Fibroblast of skin of abdomen (primary cell): ENCODE data around the gene CDCP2.

ENCODE experiments used
- DNase-seq: peaks from one replicate; pipeline ENCODE4 v3.0.0-alpha.2; 2013

The CDCP2 gene

DNA sequence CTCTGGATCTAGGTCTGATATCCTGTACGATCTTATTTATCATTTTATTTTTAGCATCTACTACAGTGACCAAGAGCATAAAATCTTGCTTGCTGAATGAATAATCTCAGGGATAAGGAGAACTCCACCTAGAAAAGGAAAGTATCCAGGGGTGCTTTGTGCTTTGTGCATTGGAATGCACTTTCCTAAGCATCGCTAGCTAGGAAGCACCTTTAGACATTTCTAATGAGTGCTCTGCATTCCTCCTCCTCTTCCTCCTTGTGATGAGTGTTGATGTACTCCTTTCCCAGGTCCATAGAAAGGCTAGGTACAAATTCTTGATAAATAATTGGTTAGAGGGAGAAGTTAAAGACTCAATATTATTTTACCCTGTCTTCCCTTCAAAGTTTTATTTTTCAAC is 68.0 kb downstream of the CDCP2 start:
- no peak for DNase-seq
